GM19240 (cell line): Measurements from ENCODE around the gene BNIP1.

Experiments
- DNase-seq: peaks from one replicate; pipeline ENCODE4 v3.0.0; 2011; ENCODE audit warnings: low spot score; ENCODE audit not compliant: insufficient read length

BNIP1 gene

DNA sequence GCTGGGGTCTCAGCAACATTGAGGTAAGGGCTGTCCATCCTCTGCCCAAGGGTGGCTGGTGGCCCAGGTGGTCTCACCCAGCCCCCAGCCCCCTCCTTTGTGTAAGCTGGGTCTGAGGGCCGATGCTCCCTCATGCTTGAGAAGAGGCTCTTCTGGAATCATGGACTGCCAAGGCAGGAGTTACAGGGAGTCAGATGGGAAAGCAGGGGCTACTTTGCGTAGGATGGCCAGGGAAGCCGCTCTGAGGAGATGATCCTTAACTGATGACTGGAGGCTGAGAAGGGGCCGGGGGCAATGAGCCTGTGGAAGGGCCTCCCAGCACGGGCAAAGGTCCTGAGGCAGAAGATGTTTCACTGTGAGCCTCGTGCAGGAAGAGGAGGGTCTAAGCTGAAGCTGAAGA, 67.0 kb downstream of the BNIP1 start:
- DNase-seq = no peak

DNA sequence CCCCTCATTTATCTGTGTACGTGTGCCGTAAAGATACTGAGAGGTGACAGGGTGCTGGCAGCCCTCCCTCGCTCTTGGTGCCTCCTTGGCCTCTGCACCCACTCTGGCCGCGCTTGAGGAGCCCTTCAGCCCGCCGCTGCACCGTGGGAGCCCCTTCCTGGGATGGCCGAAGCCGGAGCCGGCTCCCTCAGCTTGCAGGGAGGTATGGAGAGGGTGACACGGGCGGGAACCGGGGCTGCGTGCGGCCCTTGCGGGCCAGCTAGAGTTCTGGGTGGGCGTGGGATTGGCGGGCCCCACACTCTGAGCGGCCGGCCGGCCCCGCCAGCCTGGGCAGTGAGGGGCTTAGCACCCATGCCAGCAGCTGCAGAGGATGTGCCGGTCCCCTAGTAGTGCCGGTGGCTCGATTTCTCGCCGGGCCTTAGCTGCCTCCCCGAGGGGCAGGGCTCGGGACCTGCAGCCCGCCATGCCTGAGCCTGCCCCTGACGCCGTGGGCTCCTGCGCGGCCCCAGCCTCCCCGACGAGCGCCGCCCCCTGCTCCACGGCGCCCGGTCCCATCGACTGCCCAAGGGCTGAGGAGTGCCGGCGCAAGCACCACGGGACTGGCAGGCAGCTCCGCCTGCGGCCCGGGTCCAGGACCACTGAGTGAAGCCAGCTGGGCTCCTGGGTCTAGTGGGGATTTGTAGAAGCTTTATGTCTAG, 69.1 kb downstream of the BNIP1 start:
- DNase-seq = no peak
